HL-60 (cell line): ENCODE measurements around the gene SLC12A5.

Experiments used
- DNase-seq, 2 experiments: peaks; one replicate each; pipeline ENCODE4 v3.0.0-alpha.2; 2010 to 2020; ENCODE audit warnings: low read depth in 1 of 2, low spot score in 1 of 2
- H3K27ac ChIP-seq: fragments of 250-450 bp; sonication (Bioruptor Pico); replicated peaks from 2 replicates; pipeline ENCODE4 v1.5.1; 2020; ENCODE audit warnings: mild to moderate bottlenecking, moderate library complexity
- H3K27me3 ChIP-seq: fragments of 250-450 bp; sonication (Bioruptor Pico); 2 replicates; pipeline ENCODE4 v1.5.1; 2021; ENCODE audit warnings: mild to moderate bottlenecking, moderate library complexity; ENCODE audit not compliant: insufficient read depth, poor library complexity, severe bottlenecking
- H3K4me3 ChIP-seq: replicated peaks from 2 replicates; pipeline ENCODE4 v1.5.1; 2011; ENCODE audit warnings: mild to moderate bottlenecking, control low read depth, low read length; ENCODE audit not compliant: insufficient read depth
- CTCF ChIP-seq: IDR thresholded peaks from one replicate; pipeline ENCODE4 v1.5.1; 2011; ENCODE audit warnings: low read length, control low read depth, inconsistent platforms; ENCODE audit not compliant: insufficient read depth
- GABPA ChIP-seq: IDR thresholded peaks from 2 replicates; pipeline ENCODE4 v1.6.1; 2012; ENCODE audit warnings: low read depth
- POLR2AphosphoS5 ChIP-seq: IDR thresholded peaks from 2 replicates; pipeline ENCODE4 v1.6.1; 2012; ENCODE audit warnings: low read depth
- REST ChIP-seq: IDR thresholded peaks from 2 replicates; pipeline ENCODE4 v1.6.1; 2012; ENCODE audit warnings: low read depth; ENCODE audit not compliant: insufficient replicate concordance
- SPI1 ChIP-seq: IDR thresholded peaks from 2 replicates; pipeline ENCODE4 v1.6.1; 2012; ENCODE audit warnings: low read depth, mild to moderate bottlenecking, borderline replicate concordance

Gene SLC12A5

DNA sequence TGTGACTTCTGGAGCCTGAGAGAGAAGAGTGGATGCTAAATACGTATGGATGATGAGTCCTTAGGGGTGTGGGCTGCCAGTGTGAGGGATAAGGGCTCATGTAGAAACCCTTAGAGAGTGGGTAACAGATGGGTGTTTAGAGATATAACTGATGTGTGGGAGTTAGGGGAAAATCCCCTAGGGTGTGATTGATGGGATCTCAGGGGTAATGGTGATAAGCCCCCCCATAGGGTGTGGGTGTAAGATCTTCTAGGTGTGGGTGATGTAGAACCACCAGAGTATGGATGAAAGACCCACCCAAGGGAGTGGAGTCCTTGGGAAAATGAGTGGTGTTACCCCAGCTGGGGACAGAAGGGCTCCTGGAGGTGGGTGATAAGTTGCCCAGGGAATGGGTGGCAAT, 26.3 kb downstream of the SLC12A5 start:
- TF ChIP-seq SPI1, result no peak
- TF ChIP-seq CTCF, result no peak
- Histone ChIP-seq H3K27ac (no peak overlapping the region), H3K27me3 (no peaks in the 10 kb centered on the region)

GRCh38 chr20:46056027-46056833, 27.2 kb downstream of the SLC12A5 start:
- Histone ChIP-seq H3K4me3 (no peak overlapping the region), H3K27me3 (no peaks in the 10 kb centered on the region), H3K27ac (no peak overlapping the region)
- TF ChIP-seq POLR2AphosphoS5 (no peak), REST (no peak), CTCF (no peak)
- DNase-seq, result no peak

More for the DNA sequence above, 26.3 kb downstream of the SLC12A5 start:
- DNase-seq, result no peak
- no peak overlapping the region for H3K4me3 ChIP-seq

GRCh38 chr20:46056970-46057855, 28.2 kb downstream of the SLC12A5 start:
- H3K27ac ChIP-seq, result no peak overlapping the region
- DNase-seq, result peak in 1 of 2 experiments; percentile 18
- no peaks in the 10 kb centered on the region for H3K27me3 ChIP-seq
- H3K4me3 ChIP-seq, result no peak overlapping the region
- TF ChIP-seq GABPA (no peak), POLR2AphosphoS5 (no peak), REST (peak; percentile 96)

DNA sequence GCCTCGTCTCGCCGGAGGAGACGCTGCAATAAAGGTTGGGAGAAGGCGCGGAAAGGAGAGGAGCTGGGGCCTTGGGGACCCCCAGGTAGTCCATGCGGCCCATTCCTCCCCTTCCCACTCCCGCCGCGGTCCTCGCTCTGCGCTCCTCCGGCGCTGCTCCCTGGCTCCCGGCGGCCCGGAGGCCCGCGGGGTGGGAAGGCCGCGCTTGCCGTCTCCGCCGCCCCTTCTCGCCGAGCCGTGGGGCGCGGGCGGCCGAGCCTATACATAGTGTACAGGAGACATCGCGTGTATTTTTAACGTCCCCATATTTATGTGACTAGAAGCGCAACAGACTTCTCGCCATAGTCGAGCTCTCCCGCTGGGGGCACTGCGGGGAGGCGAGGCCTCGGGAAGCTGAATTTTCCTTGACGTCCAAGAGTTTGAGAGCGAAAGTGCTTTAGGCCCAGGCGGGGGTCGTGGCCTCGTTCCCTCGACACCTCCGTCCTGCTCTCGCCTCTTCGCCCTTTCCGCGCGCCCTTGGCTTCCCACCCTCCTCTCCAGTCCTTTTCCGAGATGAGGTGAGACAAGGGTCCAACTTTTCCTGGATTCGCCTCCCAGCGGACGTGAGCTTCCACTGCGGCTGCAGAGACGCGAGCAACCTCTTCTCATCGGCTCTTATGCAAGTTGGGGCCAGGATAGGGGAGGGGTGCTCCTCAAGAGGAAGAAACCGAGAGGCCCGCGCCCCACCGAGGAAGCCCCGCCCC, 29.0 kb downstream of the SLC12A5 start:
- TF ChIP-seq GABPA (no peak), REST (peak; percentile 59)
- peak overlapping the region; percentile 31 for H3K27ac ChIP-seq
- H3K27me3 ChIP-seq, result no peaks in the 10 kb centered on the region
- H3K4me3 ChIP-seq, result peak overlapping the region; percentile 29
- DNase-seq, result peak; percentile 69 to 95
